GM23338 (cell line): Measurements from ENCODE around the gene SNX8. TPM values are rescaled to one million over a fixed set of nuclear protein-coding genes. Genes with fewer than 3 reads are reported as not detected.

Experiments used
- ATAC-seq: fragments of 200-7000 bp; cut with Tn5 transposase; 3 replicates; pipeline ENCODE4 v1.9.1; 2020
- DNase-seq: peaks from one replicate; pipeline ENCODE4 v3.0.0-alpha.2; 2015; ENCODE audit warnings: low spot score
- H2AFZ ChIP-seq: fragments of 200-600 bp; sonication (generic); 2 replicates; pipeline ENCODE4 v1.8.0; 2016; ENCODE audit warnings: antibody characterized with exemption, mild to moderate bottlenecking, moderate library complexity
- H3F3A ChIP-seq: fragments of 200-600 bp; sonication (generic); replicated peaks from 2 replicates; pipeline ENCODE4 v1.8.0; 2017; ENCODE audit warnings: antibody characterized with exemption, mixed run types, low read depth
- H3K27ac ChIP-seq: fragments of 200-600 bp; sonication (generic); 2 replicates; pipeline ENCODE4 v1.6.1; 2016; ENCODE audit warnings: low read depth
- H3K27me3 ChIP-seq: fragments of 200-600 bp; sonication (generic); 2 replicates; pipeline ENCODE4 v1.8.0; 2016; ENCODE audit warnings: mild to moderate bottlenecking, mixed run types, moderate library complexity; ENCODE audit not compliant: insufficient read depth
- H3K36me3 ChIP-seq: fragments of 200-600 bp; sonication (generic); 2 replicates; pipeline ENCODE4 v1.8.0; 2016; ENCODE audit warnings: mild to moderate bottlenecking; ENCODE audit not compliant: insufficient read depth
- H3K4me1 ChIP-seq: fragments of 200-600 bp; sonication (generic); 2 replicates; pipeline ENCODE4 v1.8.0; 2016; ENCODE audit warnings: mild to moderate bottlenecking, moderate library complexity; ENCODE audit not compliant: insufficient read depth
- H3K4me2 ChIP-seq: fragments of 200-600 bp; sonication (generic); 2 replicates; pipeline ENCODE4 v1.7.1; 2017; ENCODE audit warnings: mixed run types
- H3K4me3 ChIP-seq: fragments of 200-600 bp; sonication (generic); 2 replicates; pipeline ENCODE4 v1.6.1; 2016; ENCODE audit warnings: mixed run types
- H3K79me2 ChIP-seq: fragments of 200-600 bp; sonication (generic); replicated peaks from 2 replicates; pipeline ENCODE4 v1.8.0; 2017; ENCODE audit warnings: mild to moderate bottlenecking; ENCODE audit not compliant: insufficient read depth
- H3K9me2 ChIP-seq: fragments of 200-600 bp; sonication (generic); 2 replicates; pipeline ENCODE4 v1.8.0; 2017; ENCODE audit not compliant: insufficient read depth
- H4K20me1 ChIP-seq: fragments of 200-600 bp; sonication (generic); replicated peaks from 2 replicates; pipeline ENCODE4 v1.8.0; 2017; ENCODE audit warnings: mild to moderate bottlenecking; ENCODE audit not compliant: insufficient read depth
- H3K27ac Mint-ChIP-seq: 2 replicates; pipeline ENCODE4 v1.8.0; 2020; ENCODE audit warnings: inconsistent platforms, mild to moderate bottlenecking, moderate library complexity, mixed read lengths
- H3K27me3 Mint-ChIP-seq: 3 replicates; pipeline ENCODE4 v1.8.0; 2022; ENCODE audit warnings: low read depth, mild to moderate bottlenecking, moderate library complexity, mixed read lengths, inconsistent platforms; ENCODE audit not compliant: insufficient read depth, poor library complexity
- H3K36me3 Mint-ChIP-seq: 3 replicates; pipeline ENCODE4 v1.8.0; 2021; ENCODE audit warnings: low read depth, mild to moderate bottlenecking, inconsistent platforms, moderate library complexity, mixed read lengths
- H3K4me1 Mint-ChIP-seq: 3 replicates; pipeline ENCODE4 v1.8.0; 2020; ENCODE audit warnings: mild to moderate bottlenecking, inconsistent platforms, mixed read lengths
- H3K4me3 Mint-ChIP-seq: 3 replicates; pipeline ENCODE4 v1.8.0; 2021; ENCODE audit warnings: moderate library complexity, mild to moderate bottlenecking, inconsistent platforms, mixed read lengths
- H3K9me3 Mint-ChIP-seq: 3 replicates; pipeline ENCODE4 v1.8.0; 2020; ENCODE audit warnings: moderate library complexity, mild to moderate bottlenecking, inconsistent platforms, mixed read lengths
- CREB1 ChIP-seq: fragments of 250-450 bp; sonication (Bioruptor Pico); IDR thresholded peaks from 2 replicates; pipeline ENCODE4 v1.5.0; 2020; ENCODE audit warnings: low read depth, mild to moderate bottlenecking, moderate library complexity
- ETS1 ChIP-seq: IDR thresholded peaks from 2 replicates; pipeline ENCODE4 v1.6.1; 2016; ENCODE audit warnings: antibody characterized with exemption
- EZH2 ChIP-seq: fragments of 200-600 bp; sonication (generic); IDR thresholded peaks from one replicate; pipeline ENCODE4 v1.8.0; 2017; ENCODE audit warnings: antibody characterized with exemption, mild to moderate bottlenecking, low read depth; ENCODE audit not compliant: unreplicated experiment
- EZH2phosphoT487 ChIP-seq: fragments of 200-600 bp; sonication (generic); IDR thresholded peaks from one replicate; pipeline ENCODE4 v1.8.1; 2018; ENCODE audit warnings: antibody characterized with exemption; ENCODE audit not compliant: unreplicated experiment
- JUNB ChIP-seq: IDR thresholded peaks from one replicate; pipeline ENCODE4 v1.6.1; 2016; ENCODE audit warnings: antibody characterized with exemption; ENCODE audit not compliant: unreplicated experiment
- NANOG ChIP-seq: IDR thresholded peaks from 2 replicates; pipeline ENCODE4 v1.6.1; 2016; ENCODE audit warnings: antibody characterized with exemption, borderline replicate concordance
- POLR2AphosphoS5 ChIP-seq: IDR thresholded peaks from 2 replicates; pipeline ENCODE4 v1.6.1; 2016; ENCODE audit warnings: antibody characterized with exemption, low read depth
- REST ChIP-seq: IDR thresholded peaks from one replicate; pipeline ENCODE4 v1.6.1; 2018; ENCODE audit warnings: antibody characterized with exemption; ENCODE audit not compliant: unreplicated experiment
- STAT1 ChIP-seq: IDR thresholded peaks from one replicate; pipeline ENCODE4 v1.6.1; 2016; ENCODE audit warnings: antibody characterized with exemption; ENCODE audit not compliant: unreplicated experiment
- ZNF114 ChIP-seq: fragments of 250-450 bp; sonication (Bioruptor Pico); IDR thresholded peaks from 2 replicates; pipeline ENCODE4 v1.5.0; 2020; ENCODE audit warnings: mild to moderate bottlenecking, moderate library complexity
- ZNF331 ChIP-seq: fragments of 250-450 bp; sonication (Bioruptor Pico); IDR thresholded peaks from 2 replicates; pipeline ENCODE4 v1.5.0; 2020; ENCODE audit warnings: low read depth, mild to moderate bottlenecking, moderate library complexity
- ZNF462 ChIP-seq: fragments of 250-450 bp; sonication (Bioruptor Pico); IDR thresholded peaks from 2 replicates; pipeline ENCODE4 v1.5.0; 2020; ENCODE audit warnings: mild to moderate bottlenecking, moderate library complexity
- polyA plus RNA-seq: library from polyadenylated mRNA; unstranded; fragments of >200 nt; fragmentation: Nextera tagmentation; extraction: Ambion mirVana; gene quantifications from 2 replicates; pipeline ENCODE4 v1.2.1, GENCODE V29; 2016
- total RNA-seq: library from RNA; depleted of rRNA; stranded (reverse); fragments of >200 nt; shearing (Covaris generic); gene quantifications from 2 replicates; pipeline ENCODE4 v1.2.3, GENCODE V29; 2014
- TF ChIP-seq, protein P1 (sequence below), 2 experiments: fragments of 200-600 bp in 1 of 2; sonication (generic) in 1 of 2; conservative IDR thresholded peaks; 2 replicates each; pipeline versions ENCODE4 v1.5.1 to v1.6.1; 2016 to 2017; ENCODE audit warnings: antibody characterized with exemption in 2 of 2, low read depth in 2 of 2, mild to moderate bottlenecking in 2 of 2, moderate library complexity in 1 of 2

The SNX8 gene
- total and polyA plus RNA-seq, 2 experiments from 2014 or later: 44.3 to 50.9 TPM

DNA sequence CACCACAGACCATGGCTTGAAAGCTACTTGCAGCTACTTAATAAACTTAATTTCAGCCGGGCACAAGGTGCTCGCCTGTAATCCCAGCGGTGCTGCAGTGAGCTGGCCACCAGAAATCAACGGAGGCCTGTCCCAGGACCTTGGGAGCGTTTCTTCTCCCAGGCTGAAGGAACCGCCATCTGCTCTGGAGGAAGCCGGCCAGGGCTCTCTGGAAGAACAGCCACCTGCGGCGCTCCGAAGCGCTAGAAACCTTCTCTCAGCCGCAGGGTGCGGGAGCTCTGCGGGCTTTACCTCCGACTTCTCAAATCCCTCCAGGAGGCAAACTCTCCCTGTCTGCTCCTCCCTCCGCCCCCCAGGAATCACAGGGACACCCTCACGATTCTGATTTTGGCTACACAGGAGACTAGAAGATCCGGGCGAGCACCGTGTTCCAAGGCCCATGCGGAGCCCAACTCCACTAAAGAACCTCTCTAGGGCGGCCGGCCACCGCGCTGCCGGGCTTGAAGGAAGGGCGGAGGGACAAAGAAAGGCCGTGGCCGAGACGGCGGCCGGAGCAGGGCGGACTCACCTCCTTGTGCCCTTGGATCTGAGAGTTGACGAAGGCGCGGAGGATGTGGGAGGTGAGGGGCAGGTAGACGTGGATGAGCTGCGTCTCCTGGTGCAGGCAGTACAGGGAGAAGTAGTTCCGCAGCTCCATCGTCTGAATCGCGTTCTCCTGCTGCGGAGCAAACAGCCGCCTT is 57.8 kb downstream of the SNX8 start:
- Histone ChIP-seq H3F3A (no peaks in the 10 kb centered on the region), H4K20me1 (no peaks in the 10 kb centered on the region; the same call in 1 of the 2 replicates), H3K27me3 (no peaks in the 10 kb centered on the region), H3K27ac (0 out of 2 replicates have a peak overlapping the region, but pooled peaks have one; percentile 19), H3K36me3 (no peaks in the 10 kb centered on the region; the same call in 1 of the 2 replicates), H3K4me3 (no peak overlapping the region), H3K4me2 (no peak overlapping the region), H3K4me1 (no peaks in the 10 kb centered on the region), H2AFZ (no peak overlapping the region), H3K9me2 (no peaks in the 10 kb centered on the region), H3K79me2 (no peaks in the 10 kb centered on the region)
- ATAC-seq (no peak), DNase-seq (no peak)
- H3K9me3 Mint-ChIP-seq: no peaks in the 10 kb centered on the region
- H3K36me3 Mint-ChIP-seq: peaks cover 13% of the 10 kb centered on the region; the same call in 2 of the 3 replicates
- H3K27ac Mint-ChIP-seq: no peak overlapping the region; the same call in 1 of the 2 replicates
- no peaks in the 10 kb centered on the region for H3K4me1 Mint-ChIP-seq
- H3K27me3 Mint-ChIP-seq: peaks cover 13% of the 10 kb centered on the region
- no peak for TF ChIP-seq CREB1
- TF ChIP-seq, protein P1, sequence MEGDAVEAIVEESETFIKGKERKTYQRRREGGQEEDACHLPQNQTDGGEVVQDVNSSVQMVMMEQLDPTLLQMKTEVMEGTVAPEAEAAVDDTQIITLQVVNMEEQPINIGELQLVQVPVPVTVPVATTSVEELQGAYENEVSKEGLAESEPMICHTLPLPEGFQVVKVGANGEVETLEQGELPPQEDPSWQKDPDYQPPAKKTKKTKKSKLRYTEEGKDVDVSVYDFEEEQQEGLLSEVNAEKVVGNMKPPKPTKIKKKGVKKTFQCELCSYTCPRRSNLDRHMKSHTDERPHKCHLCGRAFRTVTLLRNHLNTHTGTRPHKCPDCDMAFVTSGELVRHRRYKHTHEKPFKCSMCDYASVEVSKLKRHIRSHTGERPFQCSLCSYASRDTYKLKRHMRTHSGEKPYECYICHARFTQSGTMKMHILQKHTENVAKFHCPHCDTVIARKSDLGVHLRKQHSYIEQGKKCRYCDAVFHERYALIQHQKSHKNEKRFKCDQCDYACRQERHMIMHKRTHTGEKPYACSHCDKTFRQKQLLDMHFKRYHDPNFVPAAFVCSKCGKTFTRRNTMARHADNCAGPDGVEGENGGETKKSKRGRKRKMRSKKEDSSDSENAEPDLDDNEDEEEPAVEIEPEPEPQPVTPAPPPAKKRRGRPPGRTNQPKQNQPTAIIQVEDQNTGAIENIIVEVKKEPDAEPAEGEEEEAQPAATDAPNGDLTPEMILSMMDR (conservative IDR thresholded peaks at IDR 0.05; ENCODE audit: low read depth in 2 of 2): no peak
- no peak for TF ChIP-seq REST
- TF ChIP-seq EZH2phosphoT487: no peak
- TF ChIP-seq NANOG: no peak
- TF ChIP-seq ZNF331: no peak
- no peak for TF ChIP-seq EZH2
- TF ChIP-seq JUNB: no peak
- no peak for TF ChIP-seq STAT1
- TF ChIP-seq POLR2AphosphoS5: no peak
- no peak for TF ChIP-seq ETS1
- no peak for TF ChIP-seq ZNF462 (CRISPR knock-in tag)
- no peak for TF ChIP-seq ZNF114 (CRISPR knock-in tag)
- H3K4me3 Mint-ChIP-seq: no peak overlapping the region; the same call in 2 of the 3 replicates
